ENCODE results near the gene SUCNR1. TPM values are rescaled to one million over a fixed set of nuclear protein-coding genes. Genes with fewer than 3 reads are reported as not detected.
"Not testable (repeated sequence)": the region's sequence is repeated elsewhere in the genome, so short reads cannot be mapped to it uniquely, and the experiment has no call there.

SUCNR1 gene
- total and polyA plus RNA-seq, 2 of the 4 experiments (the other 2 are of a cell fraction), result not detected

DNA sequence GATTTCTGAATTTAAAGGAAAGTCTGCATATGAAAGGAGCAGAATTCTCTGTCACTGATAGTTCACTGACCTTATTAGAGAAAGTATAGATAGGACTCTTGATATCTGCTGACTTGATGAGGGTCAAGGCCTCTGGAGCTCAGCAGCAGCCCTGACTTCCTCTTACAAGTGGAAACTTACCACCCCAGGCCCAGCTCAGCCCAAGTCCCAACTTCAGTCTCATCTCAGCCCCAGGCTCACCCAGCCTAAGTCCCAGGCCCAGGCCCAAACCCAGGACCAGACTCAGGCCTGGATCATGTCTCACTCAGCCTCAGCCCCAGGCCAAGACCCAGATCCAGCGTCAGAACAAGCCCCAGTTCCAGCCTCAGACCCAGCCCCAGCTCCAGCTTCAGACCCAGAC is 24.7 kb downstream of the SUCNR1 start:
- intact Hi-C loops (cut with micrococcal nuclease); dilution Hi-C loops (cut with HindIII; ENCODE audit: low sequenced_read_pairs, unreplicated experiment); H3K4me2 ChIP-seq (ENCODE audit: low read depth, low read length); H4K91ac ChIP-seq (ENCODE audit: insufficient read depth, low read depth, low read length); BruUV-seq (replicated peaks); POLR2A ChIA-PET (ENCODE audit: unreplicated experiment); H3K27me3 ChIP-seq (ENCODE audit: control insufficient read depth, insufficient read depth, low read length); H2AK5ac ChIP-seq (ENCODE audit: low read depth, low read length); in situ Hi-C loops (cut with MboI; ENCODE audit: low sequenced_read_pairs); H3K56ac ChIP-seq (ENCODE audit: extremely low read depth, insufficient read depth, low read length); H4K20me1 ChIP-seq (ENCODE audit: insufficient read depth, low read length); H3K18ac ChIP-seq (ENCODE audit: low read depth, low read length); H3K27ac ChIP-seq (ENCODE audit: insufficient read depth, low read length); DNase-seq; H4K8ac ChIP-seq (ENCODE audit: low read depth in 2 of 2, low read length in 2 of 2); ATAC-seq (ENCODE audit: low read depth); H4K5ac ChIP-seq (ENCODE audit: low read depth, low read length); H2AK9ac ChIP-seq (replicated peaks; ENCODE audit: low read depth, low read length, poor library complexity); H3K4me3 ChIP-seq (ENCODE audit: insufficient read depth, low read depth, low read length); CTCF ChIA-PET; H2BK15ac ChIP-seq (ENCODE audit: low read depth, low read length); H3K9me3 ChIP-seq (ENCODE audit: control insufficient read depth, insufficient read depth, low read length); H2BK120ac ChIP-seq (ENCODE audit: low read depth, low read length); H3K36me3 ChIP-seq (ENCODE audit: control insufficient read depth, insufficient read depth, low read length); H3K9ac ChIP-seq (ENCODE audit: low read depth, low read length); H3K79me1 ChIP-seq (ENCODE audit: low read depth in 1 of 2, low read length in 2 of 2); H3K23ac ChIP-seq (ENCODE audit: low read depth, low read length); H2BK5ac ChIP-seq (ENCODE audit: low read depth, low read length, poor library complexity, severe bottlenecking); H3K4ac ChIP-seq (ENCODE audit: low read depth, low read length); H2AFZ ChIP-seq (replicated peaks; ENCODE audit: low read length, poor library complexity); H2BK20ac ChIP-seq (ENCODE audit: low read depth, low read length); H3K14ac ChIP-seq (replicated peaks; ENCODE audit: low read depth, low read length): not testable (repeated sequence)
- peaks cover 17% of the 10 kb centered on the region for H3K4me1 ChIP-seq (ENCODE audit: control insufficient read depth, insufficient read depth, low read length)
- WGBS, 2 experiments (ENCODE audit: extremely low coverage in 2 of 2, insufficient read length in 1 of 2), result no CpG with 5 or more reads among the region's 1 CpG
- H3K9me1 ChIP-seq (ENCODE audit: insufficient read depth, low read length), result peaks cover 10% of the 10 kb centered on the region

- H3K27ac ChIP-seq (ENCODE audit: insufficient read depth, low read length); in situ Hi-C loops (cut with MboI; ENCODE audit: low sequenced_read_pairs); H3K4me2 ChIP-seq (ENCODE audit: low read depth, low read length); H3K9ac ChIP-seq (ENCODE audit: low read depth, low read length); H3K27me3 ChIP-seq (ENCODE audit: control insufficient read depth, insufficient read depth, low read length); dilution Hi-C loops (cut with HindIII; ENCODE audit: low sequenced_read_pairs, unreplicated experiment); ATAC-seq (ENCODE audit: low read depth); BruUV-seq (replicated peaks); H3K36me3 ChIP-seq (ENCODE audit: control insufficient read depth, insufficient read depth, low read length); intact Hi-C loops (cut with micrococcal nuclease); CTCF ChIA-PET; H3K9me3 ChIP-seq (ENCODE audit: control insufficient read depth, insufficient read depth, low read length); H2AK9ac ChIP-seq (replicated peaks; ENCODE audit: low read depth, low read length, poor library complexity); H3K56ac ChIP-seq (ENCODE audit: extremely low read depth, insufficient read depth, low read length); DNase-seq; H4K20me1 ChIP-seq (ENCODE audit: insufficient read depth, low read length); H3K23ac ChIP-seq (ENCODE audit: low read depth, low read length); H3K79me1 ChIP-seq (ENCODE audit: low read depth in 1 of 2, low read length in 2 of 2); H4K5ac ChIP-seq (ENCODE audit: low read depth, low read length); H3K4me3 ChIP-seq (ENCODE audit: insufficient read depth, low read depth, low read length); H2AFZ ChIP-seq (replicated peaks; ENCODE audit: low read length, poor library complexity): not testable (repeated sequence)
- H3K14ac ChIP-seq (replicated peaks; ENCODE audit: low read depth, low read length), result 0 out of 2 replicates have a peak overlapping the region, but pooled peaks have one; percentile 28
- H4K8ac ChIP-seq (ENCODE audit: low read depth in 2 of 2, low read length in 2 of 2), result peak overlapping the region in 1 of 2 experiments; percentile 30; a peak in 1 of 4 replicates
- peak overlapping the region; percentile 20; the same call in 1 of the 2 replicates for H3K18ac ChIP-seq (ENCODE audit: low read depth, low read length)
- peak overlapping the region; percentile 59; the same call in 1 of the 2 replicates for H2BK20ac ChIP-seq (ENCODE audit: low read depth, low read length)
- H3K4ac ChIP-seq (ENCODE audit: low read depth, low read length), result peak overlapping the region; percentile 50; the same call in 1 of the 2 replicates
- H4K91ac ChIP-seq (ENCODE audit: insufficient read depth, low read depth, low read length), result peak overlapping the region; percentile 63
- POLR2A ChIA-PET (ENCODE audit: unreplicated experiment), result interaction anchor here (0.6 kb wide), 1 partner anchor 24 kb away, joined by 3 read pairs; no protein-coding TSS in a partner anchor
- peak overlapping the region; percentile 65 for H2AK5ac ChIP-seq (ENCODE audit: low read depth, low read length)
- H2BK15ac ChIP-seq (ENCODE audit: low read depth, low read length), result peak overlapping the region; percentile 67; the same call in 1 of the 3 replicates
- peaks cover 20% of the 10 kb centered on the region for H3K4me1 ChIP-seq (ENCODE audit: control insufficient read depth, insufficient read depth, low read length)
- peak overlapping the region; percentile 25; the same call in 1 of the 2 replicates for H2BK120ac ChIP-seq (ENCODE audit: low read depth, low read length)
- peak overlapping the region; percentile 37 for H2BK5ac ChIP-seq (ENCODE audit: low read depth, low read length, poor library complexity, severe bottlenecking)
- no CpG with 5 or more reads among the region's 3 CpGs for WGBS, 2 experiments (ENCODE audit: extremely low coverage in 2 of 2, insufficient read length in 1 of 2)
- H3K9me1 ChIP-seq (ENCODE audit: insufficient read depth, low read length), result peaks cover 10% of the 10 kb centered on the region
These were observed 25.3 kb downstream of the SUCNR1 start for GRCh38 chr3:151898564-151899261.

All from IMR-90 (cell line).